ENCODE measurements around the gene ATP6V0A1. TPM values are rescaled to one million over a fixed set of nuclear protein-coding genes. Genes with fewer than 3 reads are reported as not detected.

Gene ATP6V0A1
- total RNA-seq, 2 donors from 2014 or later, result 45.2 to 53.1 TPM

DNA sequence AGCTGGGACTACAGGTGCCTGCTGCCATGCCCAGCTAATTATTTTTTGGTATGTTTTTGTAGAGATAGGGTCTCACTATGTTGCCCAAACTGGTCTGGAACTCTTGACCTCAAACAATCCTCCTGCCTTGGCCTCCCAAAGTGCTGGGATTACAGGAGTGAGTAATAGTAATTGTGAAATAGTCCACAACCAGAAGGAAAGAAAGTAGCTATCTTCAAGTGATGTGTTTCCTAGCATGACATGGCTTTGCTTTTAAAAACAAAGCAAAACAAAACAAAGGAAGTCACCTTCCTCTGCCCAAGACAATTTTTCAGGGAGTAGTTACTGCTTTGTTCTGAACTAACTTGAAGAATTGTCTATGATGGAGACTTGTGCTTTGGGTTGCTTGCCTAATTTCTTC is 27.0 kb downstream of the ATP6V0A1 start:
- no peak overlapping the region for H3K4me3 ChIP-seq (ENCODE audit: low read length)
- no peaks in the 10 kb centered on the region for H3K4me1 ChIP-seq (ENCODE audit: control insufficient read depth, insufficient read depth, low read length)
- H3K9ac ChIP-seq (ENCODE audit: extremely low read depth, low read length, poor library complexity, severe bottlenecking), result no peak overlapping the region
- Mint-ChIP-seq H3K4me1 (no peaks in the 10 kb centered on the region), H3K36me3 (ENCODE audit: low read depth) (peaks cover 62% of the 10 kb centered on the region), H3K27me3 (ENCODE audit: insufficient read depth) (no peaks in the 10 kb centered on the region), H3K27ac (no peak overlapping the region), H3K9me3 (no peaks in the 10 kb centered on the region), H3K4me3 (no peak overlapping the region)
- peaks cover 73% of the 10 kb centered on the region for H3K36me3 ChIP-seq (ENCODE audit: control insufficient read depth, insufficient read depth, low read length)
- TF ChIP-seq, protein P1, sequence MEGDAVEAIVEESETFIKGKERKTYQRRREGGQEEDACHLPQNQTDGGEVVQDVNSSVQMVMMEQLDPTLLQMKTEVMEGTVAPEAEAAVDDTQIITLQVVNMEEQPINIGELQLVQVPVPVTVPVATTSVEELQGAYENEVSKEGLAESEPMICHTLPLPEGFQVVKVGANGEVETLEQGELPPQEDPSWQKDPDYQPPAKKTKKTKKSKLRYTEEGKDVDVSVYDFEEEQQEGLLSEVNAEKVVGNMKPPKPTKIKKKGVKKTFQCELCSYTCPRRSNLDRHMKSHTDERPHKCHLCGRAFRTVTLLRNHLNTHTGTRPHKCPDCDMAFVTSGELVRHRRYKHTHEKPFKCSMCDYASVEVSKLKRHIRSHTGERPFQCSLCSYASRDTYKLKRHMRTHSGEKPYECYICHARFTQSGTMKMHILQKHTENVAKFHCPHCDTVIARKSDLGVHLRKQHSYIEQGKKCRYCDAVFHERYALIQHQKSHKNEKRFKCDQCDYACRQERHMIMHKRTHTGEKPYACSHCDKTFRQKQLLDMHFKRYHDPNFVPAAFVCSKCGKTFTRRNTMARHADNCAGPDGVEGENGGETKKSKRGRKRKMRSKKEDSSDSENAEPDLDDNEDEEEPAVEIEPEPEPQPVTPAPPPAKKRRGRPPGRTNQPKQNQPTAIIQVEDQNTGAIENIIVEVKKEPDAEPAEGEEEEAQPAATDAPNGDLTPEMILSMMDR (conservative IDR thresholded peaks at IDR 0.05), result no peak
- no peaks in the 10 kb centered on the region for H3K27me3 ChIP-seq (ENCODE audit: control insufficient read depth, insufficient read depth, low read length, poor library complexity, severe bottlenecking)
- no peaks in the 10 kb centered on the region for H3K9me3 ChIP-seq (ENCODE audit: control insufficient read depth, low read length)
- H3K27ac ChIP-seq (ENCODE audit: low read depth, low read length), result no peak overlapping the region
- DNase-seq, result no peak

DNA sequence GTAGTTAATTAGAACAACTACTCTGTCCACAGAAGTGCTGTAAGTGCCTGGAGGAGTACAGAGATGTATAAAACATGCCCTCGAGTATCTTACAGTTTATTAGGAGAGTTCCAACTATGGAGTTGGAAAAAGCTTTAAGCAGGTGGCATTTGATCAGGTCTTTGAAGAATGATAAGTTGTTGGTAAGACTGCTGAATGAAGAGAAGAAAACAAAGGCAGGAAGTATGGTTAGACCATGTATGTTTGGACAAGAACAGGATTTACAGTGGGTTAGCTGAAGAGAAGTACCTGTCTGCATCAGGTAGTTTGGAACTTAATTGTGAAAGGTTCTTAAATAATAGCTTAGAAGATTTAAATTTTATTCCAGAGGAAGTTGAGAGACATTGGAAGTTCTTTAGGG is 29.4 kb downstream of the ATP6V0A1 start:
- DNase-seq, result no peak
- Histone ChIP-seq H3K27me3 (ENCODE audit: control insufficient read depth, insufficient read depth, low read length, poor library complexity, severe bottlenecking) (no peaks in the 10 kb centered on the region), H3K4me3 (ENCODE audit: low read length) (no peak overlapping the region), H3K27ac (ENCODE audit: low read depth, low read length) (no peak overlapping the region), H3K36me3 (ENCODE audit: control insufficient read depth, insufficient read depth, low read length) (peaks cover 69% of the 10 kb centered on the region), H3K9ac (ENCODE audit: extremely low read depth, low read length, poor library complexity, severe bottlenecking) (no peak overlapping the region), H3K9me3 (ENCODE audit: control insufficient read depth, low read length) (no peaks in the 10 kb centered on the region), H3K4me1 (ENCODE audit: control insufficient read depth, insufficient read depth, low read length) (no peaks in the 10 kb centered on the region)
- Mint-ChIP-seq H3K9me3 (no peaks in the 10 kb centered on the region), H3K4me3 (no peak overlapping the region), H3K27ac (no peak overlapping the region), H3K4me1 (no peaks in the 10 kb centered on the region), H3K36me3 (ENCODE audit: low read depth) (peaks cover 64% of the 10 kb centered on the region), H3K27me3 (ENCODE audit: insufficient read depth) (no peaks in the 10 kb centered on the region)
- 89 to 100% methylated on average over 1 of the region's 1 CpG for WGBS, 2 experiments (ENCODE audit: insufficient coverage in 1 of 2, insufficient read length in 1 of 2)
- TF ChIP-seq, protein P1 (conservative IDR thresholded peaks at IDR 0.05), result no peak

DNA sequence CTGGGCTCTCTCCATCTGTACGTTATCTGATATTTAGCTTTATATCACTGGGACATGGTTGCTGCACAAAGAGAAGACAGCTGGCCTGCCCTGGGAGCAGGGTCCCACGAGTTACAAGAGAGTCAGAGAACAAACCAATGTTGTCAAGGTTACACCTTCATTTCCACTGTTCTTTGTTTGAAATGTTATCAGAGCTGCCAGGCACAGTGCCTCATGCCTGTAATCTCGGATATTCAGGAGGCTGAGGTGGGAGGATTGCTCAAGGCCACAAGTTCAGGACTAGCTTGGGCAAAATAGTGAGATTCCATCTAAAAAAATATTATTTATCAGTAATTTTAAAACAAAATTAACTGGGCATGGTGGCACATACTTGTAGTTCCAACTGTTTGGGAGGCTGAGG is 34.6 kb downstream of the ATP6V0A1 start:
- Histone ChIP-seq H3K9ac (ENCODE audit: extremely low read depth, low read length, poor library complexity, severe bottlenecking) (no peak overlapping the region), H3K9me3 (ENCODE audit: control insufficient read depth, low read length) (no peaks in the 10 kb centered on the region), H3K4me3 (ENCODE audit: low read length) (no peak overlapping the region), H3K27ac (ENCODE audit: low read depth, low read length) (no peak overlapping the region), H3K27me3 (ENCODE audit: control insufficient read depth, insufficient read depth, low read length, poor library complexity, severe bottlenecking) (no peaks in the 10 kb centered on the region), H3K36me3 (ENCODE audit: control insufficient read depth, insufficient read depth, low read length) (peaks cover 63% of the 10 kb centered on the region), H3K4me1 (ENCODE audit: control insufficient read depth, insufficient read depth, low read length) (no peaks in the 10 kb centered on the region)
- TF ChIP-seq, protein P1 (conservative IDR thresholded peaks at IDR 0.05), result no peak
- H3K36me3 Mint-ChIP-seq (ENCODE audit: low read depth), result peaks cover 67% of the 10 kb centered on the region
- DNase-seq, result peak; percentile 33
- H3K27me3 Mint-ChIP-seq (ENCODE audit: insufficient read depth), result no peaks in the 10 kb centered on the region
- H3K4me3 Mint-ChIP-seq, result no peak overlapping the region
- H3K27ac Mint-ChIP-seq, result no peak overlapping the region
- H3K9me3 Mint-ChIP-seq, result no peaks in the 10 kb centered on the region
- H3K4me1 Mint-ChIP-seq, result no peaks in the 10 kb centered on the region
- WGBS, 2 experiments (ENCODE audit: insufficient coverage in 1 of 2, insufficient read length in 1 of 2), result 94 to 100% methylated on average over 1 to 3 of the region's 3 CpGs
